GM12891 (cell line): ENCODE data around the gene MXI1.
"Not testable (repeated sequence)": the region's sequence is repeated elsewhere in the genome, so short reads cannot be mapped to it uniquely, and the experiment has no call there.

ENCODE experiments used
- POLR2A ChIP-seq: IDR thresholded peaks from 2 replicates; pipeline ENCODE4 v1.6.1; 2011; ENCODE audit warnings: low read depth, low read length, control low read depth
- POLR2AphosphoS5 ChIP-seq: IDR thresholded peaks from 2 replicates; pipeline ENCODE4 v1.6.1; 2011; ENCODE audit warnings: low read depth, low read length, control low read depth
- SPI1 ChIP-seq: IDR thresholded peaks from 2 replicates; pipeline ENCODE4 v1.6.1; 2011; ENCODE audit warnings: low read depth, low read length, control low read depth
- TAF1 ChIP-seq: IDR thresholded peaks from 2 replicates; pipeline ENCODE4 v1.6.1; 2011; ENCODE audit warnings: low read depth, low read length, control low read depth

DNA sequence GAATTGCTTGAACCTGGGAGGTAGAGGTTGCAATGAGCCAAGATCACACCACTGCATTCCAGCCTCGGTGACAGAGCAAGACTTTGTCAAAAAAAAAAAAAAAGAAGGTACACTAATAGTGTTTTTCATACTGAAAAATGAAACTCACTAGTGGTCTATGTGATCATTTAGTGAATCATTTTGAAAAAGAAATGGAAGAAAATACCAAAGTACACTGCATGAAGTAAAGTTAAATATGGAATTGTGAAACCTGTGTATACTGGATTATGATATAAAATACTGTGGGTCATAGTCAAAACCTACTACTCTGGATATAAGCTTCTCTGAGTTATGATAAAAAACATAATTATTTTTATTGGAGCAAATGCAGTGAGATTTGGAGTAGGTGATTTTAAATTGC lies 42.1 kb downstream of the MXI1 start:
- not testable (repeated sequence) for TF ChIP-seq POLR2A, SPI1, POLR2AphosphoS5, TAF1
